ENCODE measurements around the gene COL4A2.

Gene COL4A2

GRCh38 chr13:110559429-110559943 lies 252.4 kb downstream of the COL4A2 start:
- DNase-seq (ENCODE audit: insufficient read length) (no peak), FAIRE-seq (no peak)

GRCh38 chr13:110559986-110560385 lies 252.9 kb downstream of the COL4A2 start:
- peak; percentile 14 for FAIRE-seq
- no peak for TF ChIP-seq POLR2AphosphoS5 (IDR thresholded peaks at IDR 0.05; ENCODE audit: low read depth, low read length)
- DNase-seq (ENCODE audit: insufficient read length): no peak

More at GRCh38 chr13:110559429-110559943, 252.4 kb downstream of the COL4A2 start:
- TF ChIP-seq POLR2A (IDR thresholded peaks at IDR 0.05; ENCODE audit: low read depth, low read length) (no peak), TAF1 (IDR thresholded peaks at IDR 0.05; ENCODE audit: borderline replicate concordance, low read depth, low read length) (no peak), POLR2AphosphoS5 (IDR thresholded peaks at IDR 0.05; ENCODE audit: low read depth, low read length) (no peak)

- DNase-seq (ENCODE audit: insufficient read length): no peak
- FAIRE-seq: peak; percentile 81
- TF ChIP-seq POLR2A (IDR thresholded peaks at IDR 0.05; ENCODE audit: low read depth, low read length) (peak; percentile 3; the same call in 1 of the 2 replicates), TAF1 (IDR thresholded peaks at IDR 0.05; ENCODE audit: borderline replicate concordance, low read depth, low read length) (no peak)
Measured at GRCh38 chr13:110560601-110561343, 253.7 kb downstream of the COL4A2 start.

- DNase-seq (ENCODE audit: insufficient read length): peak; percentile 66
- FAIRE-seq: peak; percentile 85
- peak; percentile 51; the same call in 1 of the 2 replicates for TF ChIP-seq POLR2A (IDR thresholded peaks at IDR 0.05; ENCODE audit: low read depth, low read length)
- TF ChIP-seq POLR2AphosphoS5 (IDR thresholded peaks at IDR 0.05; ENCODE audit: low read depth, low read length): no peak
Measured at GRCh38 chr13:110561344-110562035, 254.4 kb downstream of the COL4A2 start, which contains the start of gene RAB20. RAB20 (minus strand) TSS chr13:110561722; CDS start chr13:110561519, 203 bp downstream.

GRCh38 chr13:110562036-110562597 lies 255.0 kb downstream of the COL4A2 start:
- TF ChIP-seq POLR2A (IDR thresholded peaks at IDR 0.05; ENCODE audit: low read depth, low read length) (no peak), POLR2AphosphoS5 (IDR thresholded peaks at IDR 0.05; ENCODE audit: low read depth, low read length) (no peak), TAF1 (IDR thresholded peaks at IDR 0.05; ENCODE audit: borderline replicate concordance, low read depth, low read length) (no peak)
- DNase-seq (ENCODE audit: insufficient read length) (no peak), FAIRE-seq (no peak)
